GM10266 (cell line): ENCODE measurements around the gene TEC.
"Not testable (repeated sequence)": the region's sequence is repeated elsewhere in the genome, so short reads cannot be mapped to it uniquely, and the experiment has no call there.

Source experiments
- DNase-seq: peaks from one replicate; pipeline ENCODE4 v3.0.0; 2012; ENCODE audit errors: extremely low spot score
- CTCF ChIP-seq: IDR thresholded peaks from 2 replicates; pipeline ENCODE4 v1.5.1; 2012; ENCODE audit warnings: mild to moderate bottlenecking, low read depth; ENCODE audit not compliant: control insufficient read depth, insufficient read depth; ENCODE audit errors: missing control alignments

The TEC gene

GRCh38 chr4:48268956-48269860, at the start of gene TEC:
Gene TEC (minus strand): TSS chr4:48269838. CDS start chr4:48228614, 41,224 bp downstream.
- DNase-seq, result peak; percentile 42
- TF ChIP-seq CTCF, result no peak

- peak; percentile 64 for DNase-seq
- TF ChIP-seq CTCF, result peak; percentile 75
These were observed 46.3 kb upstream of the TEC start for GRCh38 chr4:48315728-48316630.

GRCh38 chr4:48314746-48315145, 45.1 kb upstream of the TEC start:
- DNase-seq, result not testable (repeated sequence)

GRCh38 chr4:48311896-48312295, 42.3 kb upstream of the TEC start:
- DNase-seq, result no peak
- no peak for TF ChIP-seq CTCF

- no peak for DNase-seq
- TF ChIP-seq CTCF, result no peak
These were observed 39.3 kb upstream of the TEC start for GRCh38 chr4:48308901-48309300.

- DNase-seq, result no peak
- TF ChIP-seq CTCF, result no peak
These were observed 37.9 kb upstream of the TEC start for GRCh38 chr4:48307528-48307927.

GRCh38 chr4:48305508-48305907, 35.9 kb upstream of the TEC start:
- no peak for TF ChIP-seq CTCF
- DNase-seq, result no peak
